Activated CD8-positive, alpha-beta memory T cell treated with anti-CD3 and anti-CD28 coated beads for 36 hours (primary cell): ENCODE measurements around the gene SLC19A1. TPM values are rescaled to one million over a fixed set of nuclear protein-coding genes. Genes with fewer than 3 reads are reported as not detected.

Experiments used
- CTCF ChIA-PET: fragments of 350-600 bp; sonication (Branson Sonifier 250); formaldehyde crosslinking; loops from one replicate; lab custom pipeline; 2021; ENCODE audit warnings: antibody characterized with exemption; lab: Charles Lee
- POLR2A ChIA-PET: fragments of 350-600 bp; sonication (Branson Sonifier 250); formaldehyde crosslinking; loops from one replicate; lab custom pipeline; 2021; ENCODE audit warnings: antibody characterized with exemption; lab: Charles Lee
- total RNA-seq, 2 experiments: library from RNA; stranded (reverse); gene quantifications; one replicate each; pipeline ENCODE4 v1.2.3, GENCODE V29; 2021

SLC19A1 gene
- total RNA-seq, 2 experiments from 2014 or later: 65.6 to 66.8 TPM

DNA sequence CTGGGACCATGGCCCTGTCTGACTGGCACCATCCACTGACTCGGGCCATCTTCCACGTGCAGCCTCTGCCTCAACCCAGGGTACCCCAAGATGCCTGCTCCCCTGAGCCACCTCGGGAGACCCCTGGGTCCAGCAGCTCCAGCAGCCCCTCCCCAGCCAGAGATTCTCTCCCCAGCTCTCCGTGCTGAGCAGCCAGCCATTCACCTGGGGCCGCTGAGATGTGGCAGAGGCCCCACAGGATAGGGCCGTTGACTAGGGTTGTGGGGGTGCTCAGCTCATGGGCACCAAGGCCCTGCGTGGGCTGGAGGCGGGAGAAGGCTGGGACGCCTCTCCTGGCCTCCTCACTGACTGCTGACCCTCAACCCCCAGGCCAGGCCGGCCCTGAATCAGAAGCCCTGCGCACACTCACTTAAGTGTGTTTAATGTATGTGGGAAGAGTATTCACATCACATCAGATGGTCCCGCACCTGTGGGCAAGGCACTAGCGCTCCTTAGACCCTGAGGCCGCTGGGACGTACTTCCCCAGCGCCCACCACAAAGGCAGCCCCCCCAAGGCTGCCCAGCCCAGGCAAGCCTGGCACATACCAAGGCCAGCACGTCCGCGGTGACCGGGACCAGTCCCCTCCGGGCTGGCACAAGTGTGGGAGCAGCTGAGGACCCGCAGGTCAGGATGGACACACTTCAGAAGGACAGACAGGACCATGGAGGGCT, 27.8 kb downstream of the SLC19A1 start:
- ChIA-PET CTCF (no interaction called here), POLR2A (no interaction called here)

DNA sequence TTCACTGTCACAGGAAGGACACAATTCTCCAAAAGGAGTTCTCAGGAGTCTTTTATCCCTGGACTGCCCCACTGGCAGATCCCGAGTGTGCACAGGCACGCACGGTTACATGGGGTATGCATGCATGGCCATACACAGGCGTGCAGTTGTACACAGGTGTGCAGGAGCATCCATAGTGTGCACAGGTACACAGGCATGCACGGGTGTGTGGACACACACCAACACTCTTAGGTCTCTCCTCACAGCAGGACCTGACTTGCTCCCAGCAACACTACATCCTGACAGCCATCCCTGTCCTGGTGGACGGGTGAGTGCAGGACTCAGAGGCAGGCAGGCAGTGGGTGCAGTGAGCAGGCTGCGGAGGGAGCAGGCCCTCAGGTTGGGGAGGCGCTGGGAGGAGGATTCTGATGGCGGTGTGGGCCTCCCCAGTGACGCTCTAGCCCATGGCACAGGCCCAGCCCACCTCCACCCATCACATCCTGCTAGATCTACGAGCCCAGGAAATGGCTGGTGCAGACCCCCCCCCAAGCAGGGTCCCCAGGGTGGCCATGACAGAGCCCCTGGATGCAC, 28.4 kb downstream of the SLC19A1 start:
- POLR2A ChIA-PET: no interaction called here
- CTCF ChIA-PET: no interaction called here

- CTCF ChIA-PET: interaction anchor here (1.5 kb wide), 1 partner anchor 12 kb away, joined by 3 read pairs; no protein-coding TSS in a partner anchor
- POLR2A ChIA-PET: no interaction called here
Observed at GRCh38 chr21:45513003-45513717, 29.1 kb downstream of the SLC19A1 start.

DNA sequence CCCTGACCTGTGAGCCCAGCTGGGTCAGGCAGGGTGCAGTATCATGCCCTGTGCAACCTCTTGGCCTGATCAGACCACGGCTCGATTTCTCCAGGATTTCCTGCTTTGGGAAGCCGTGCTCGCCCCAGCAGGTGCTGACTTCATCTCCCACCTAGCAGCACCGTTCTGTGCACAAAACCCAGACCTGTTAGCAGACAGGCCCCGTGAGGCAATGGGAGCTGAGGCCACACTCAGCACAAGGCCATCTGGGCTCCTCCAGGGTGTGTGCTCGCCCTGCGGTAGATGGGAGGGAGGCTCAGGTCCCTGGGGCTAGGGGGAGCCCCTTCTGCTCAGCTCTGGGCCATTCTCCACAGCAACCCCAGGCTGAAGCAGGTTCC, 29.6 kb downstream of the SLC19A1 start:
- ChIA-PET CTCF (interaction anchor here (1.5 kb wide), 1 partner anchor 11 kb away, joined by 3 read pairs; no protein-coding TSS in a partner anchor), POLR2A (no interaction called here)

- ChIA-PET POLR2A (no interaction called here), CTCF (interaction anchor here (1.5 kb wide), 1 partner anchor 10 kb away, joined by 3 read pairs; no protein-coding TSS in a partner anchor)
Observed at GRCh38 chr21:45511661-45512431, 30.4 kb downstream of the SLC19A1 start.

DNA sequence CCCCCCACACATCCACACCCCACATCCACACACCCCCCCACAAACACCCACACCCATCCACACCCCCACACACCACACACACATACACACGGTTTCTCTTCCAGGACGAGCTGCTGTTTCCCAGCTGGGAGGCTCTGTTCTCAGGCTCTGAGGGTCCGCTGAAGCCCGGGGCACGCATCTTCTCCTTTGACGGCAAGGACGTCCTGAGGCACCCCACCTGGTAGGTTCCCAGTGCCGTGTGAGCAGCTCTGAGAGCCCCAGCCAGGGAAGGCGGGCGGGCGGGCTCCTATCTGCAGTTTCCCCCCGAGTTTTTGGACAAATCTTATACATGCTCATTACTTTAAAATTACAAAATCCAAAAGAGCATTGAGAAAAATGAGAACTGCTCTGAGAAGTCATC, 31.2 kb downstream of the SLC19A1 start:
- CTCF ChIA-PET: no interaction called here

DNA sequence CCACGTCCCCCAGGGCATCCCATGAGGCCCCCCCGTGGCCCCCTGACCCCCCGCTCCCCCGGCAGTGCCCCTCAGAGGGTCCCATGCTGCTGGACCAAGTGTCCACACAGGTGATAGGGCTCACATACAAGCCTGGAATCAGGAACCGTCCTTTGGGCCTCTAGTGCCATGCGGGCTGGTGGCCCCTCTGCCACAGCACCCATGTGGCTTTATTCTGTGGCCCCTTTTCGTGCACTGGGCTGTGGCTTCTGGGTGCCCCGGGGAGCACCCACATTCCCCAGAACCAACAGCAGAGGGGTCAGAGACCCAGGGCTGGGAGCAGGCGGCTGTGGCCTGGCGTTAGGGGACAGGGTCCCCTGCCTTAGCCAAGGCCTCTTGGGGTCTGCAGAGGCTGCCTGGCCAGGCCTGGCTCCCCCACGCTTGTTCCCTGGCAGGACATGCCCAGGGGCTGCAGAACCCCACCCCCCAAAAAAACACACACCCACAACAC, 31.7 kb downstream of the SLC19A1 start:
- CTCF ChIA-PET: no interaction called here
- POLR2A ChIA-PET: no interaction called here

More for the DNA sequence above, 31.2 kb downstream of the SLC19A1 start:
- POLR2A ChIA-PET: no interaction called here

DNA sequence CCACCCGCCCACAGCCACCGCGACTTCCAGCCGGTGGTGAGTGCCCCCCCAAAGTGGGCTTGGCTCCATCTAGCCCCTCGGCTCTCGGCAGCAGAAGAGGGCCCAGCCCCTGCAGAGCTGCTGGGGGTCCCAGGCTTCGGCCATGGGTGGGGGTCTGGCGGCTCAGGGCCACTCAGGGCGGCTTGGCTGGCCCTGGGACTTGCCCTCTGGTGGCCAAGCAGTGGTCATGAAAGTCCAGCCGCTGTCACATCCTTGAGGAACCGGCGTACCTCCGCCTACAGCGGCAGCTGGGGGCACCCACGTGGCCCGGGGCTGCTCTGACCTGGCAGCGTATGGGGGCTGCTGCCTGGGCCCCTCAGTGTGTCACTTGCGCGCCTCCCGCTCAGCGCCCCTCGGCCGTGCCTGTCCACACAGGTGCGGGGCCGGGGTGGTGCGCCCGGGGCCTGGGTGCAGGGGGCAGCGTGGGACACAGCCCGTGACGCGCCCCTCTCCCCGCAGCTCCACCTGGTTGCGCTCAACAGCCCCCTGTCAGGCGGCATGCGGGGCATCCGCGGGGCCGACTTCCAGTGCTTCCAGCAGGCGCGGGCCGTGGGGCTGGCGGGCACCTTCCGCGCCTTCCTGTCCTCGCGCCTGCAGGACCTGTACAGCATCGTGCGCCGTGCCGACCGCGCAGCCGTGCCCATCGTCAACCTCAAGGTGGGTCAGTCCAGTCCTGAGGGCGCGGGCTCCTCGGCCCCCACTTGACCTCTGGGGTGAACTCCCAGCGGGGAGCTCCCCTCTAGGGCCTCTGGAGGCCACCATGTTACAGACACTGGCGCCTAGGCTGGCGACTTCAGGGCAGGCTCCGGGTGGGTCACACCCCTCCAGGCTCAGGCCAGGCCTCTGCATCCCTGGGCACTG, 32.4 kb downstream of the SLC19A1 start:
- CTCF ChIA-PET: no interaction called here

DNA sequence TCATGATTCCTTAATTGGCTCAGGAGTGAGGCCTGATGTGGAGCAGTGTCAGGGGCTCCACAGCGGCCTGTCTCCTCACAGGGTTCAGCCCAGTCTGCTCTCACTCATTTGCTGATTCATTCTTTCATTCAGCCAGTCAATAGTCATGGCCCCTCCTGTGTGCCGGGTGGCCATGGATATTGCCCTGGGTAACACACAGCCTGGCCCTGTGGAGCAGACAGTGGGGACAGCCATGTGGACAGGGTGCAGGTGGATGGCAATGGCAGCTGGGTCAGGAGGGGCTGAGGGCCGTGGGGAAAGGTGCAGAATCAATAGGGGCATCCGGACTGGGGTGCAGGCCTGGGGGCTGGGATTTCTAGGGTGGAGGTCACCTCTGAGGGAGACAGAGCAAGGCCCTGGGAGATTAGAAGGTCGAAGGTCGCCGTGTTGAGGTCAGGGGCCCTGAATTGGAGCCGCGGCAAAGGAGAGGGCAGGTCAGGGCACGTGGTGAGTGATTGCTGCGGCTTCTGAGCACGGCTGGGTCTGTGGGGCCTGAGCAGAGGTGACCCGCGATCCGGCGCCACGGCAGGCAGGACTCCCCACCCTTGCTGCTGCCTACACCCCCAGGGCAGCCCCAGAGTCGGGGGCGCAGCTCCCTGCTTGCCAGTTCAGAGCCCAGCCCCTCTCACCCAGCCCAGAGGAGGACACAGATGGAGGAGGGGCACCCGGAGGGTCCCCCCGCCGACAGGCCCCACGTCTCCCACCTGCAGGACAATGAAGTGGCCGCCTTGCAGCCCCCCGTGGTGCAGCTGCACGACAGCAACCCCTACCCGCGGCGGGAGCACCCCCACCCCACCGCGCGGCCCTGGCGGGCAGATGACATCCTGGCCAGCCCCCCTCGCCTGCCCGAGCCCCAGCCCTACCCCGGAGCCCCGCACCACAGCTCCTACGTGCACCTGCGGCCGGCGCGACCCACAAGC, 33.4 kb downstream of the SLC19A1 start:
- ChIA-PET CTCF (no interaction called here), POLR2A (no interaction called here)

More for the DNA sequence above, 32.4 kb downstream of the SLC19A1 start:
- POLR2A ChIA-PET: no interaction called here

- CTCF ChIA-PET: no interaction called here
Observed at GRCh38 chr21:45507888-45508508, 34.2 kb downstream of the SLC19A1 start.

GRCh38 chr21:45507523-45507875, 34.7 kb downstream of the SLC19A1 start:
- CTCF ChIA-PET: no interaction called here
- POLR2A ChIA-PET: no interaction called here

More at GRCh38 chr21:45507888-45508508, 34.2 kb downstream of the SLC19A1 start:
- POLR2A ChIA-PET: no interaction called here

GRCh38 chr21:45506836-45507522, 35.3 kb downstream of the SLC19A1 start:
- CTCF ChIA-PET: no interaction called here
- POLR2A ChIA-PET: no interaction called here

- CTCF ChIA-PET: no interaction called here
- POLR2A ChIA-PET: interaction anchor here (0.8 kb wide), 1 partner anchor 691 kb away, joined by 3 read pairs; no protein-coding TSS in a partner anchor
Observed at GRCh38 chr21:45506241-45506817, 35.9 kb downstream of the SLC19A1 start.

DNA sequence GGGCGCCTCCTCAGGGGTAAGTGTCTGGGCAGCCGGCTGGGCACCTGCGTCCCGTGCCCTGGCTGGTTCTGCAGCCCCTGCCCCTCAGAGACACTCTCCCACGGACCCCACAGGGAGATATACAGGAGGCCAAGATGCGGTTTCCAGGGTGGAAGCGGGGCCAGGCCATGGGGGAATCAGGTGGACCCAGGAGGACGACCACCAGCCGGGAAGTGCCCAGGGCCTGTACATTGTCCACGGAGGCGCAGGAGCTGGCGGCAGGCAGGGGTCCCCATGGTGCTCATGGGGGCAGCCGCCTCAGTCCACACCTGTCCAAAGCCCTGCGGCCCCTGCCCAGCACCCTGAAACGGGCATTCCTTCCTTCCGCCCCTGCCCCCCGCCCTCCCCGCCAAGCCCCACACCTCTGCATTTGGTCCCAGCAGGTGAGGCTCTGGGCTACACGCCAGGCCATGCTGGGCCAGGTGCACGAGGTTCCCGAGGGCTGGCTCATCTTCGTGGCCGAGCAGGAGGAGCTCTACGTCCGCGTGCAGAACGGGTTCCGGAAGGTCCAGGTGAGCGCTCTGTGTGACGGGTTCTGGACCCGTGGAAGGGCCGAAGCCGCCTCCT, 36.7 kb downstream of the SLC19A1 start:
- POLR2A ChIA-PET: interaction anchor here (0.8 kb wide), 1 partner anchor 691 kb away, joined by 3 read pairs; no protein-coding TSS in a partner anchor

DNA sequence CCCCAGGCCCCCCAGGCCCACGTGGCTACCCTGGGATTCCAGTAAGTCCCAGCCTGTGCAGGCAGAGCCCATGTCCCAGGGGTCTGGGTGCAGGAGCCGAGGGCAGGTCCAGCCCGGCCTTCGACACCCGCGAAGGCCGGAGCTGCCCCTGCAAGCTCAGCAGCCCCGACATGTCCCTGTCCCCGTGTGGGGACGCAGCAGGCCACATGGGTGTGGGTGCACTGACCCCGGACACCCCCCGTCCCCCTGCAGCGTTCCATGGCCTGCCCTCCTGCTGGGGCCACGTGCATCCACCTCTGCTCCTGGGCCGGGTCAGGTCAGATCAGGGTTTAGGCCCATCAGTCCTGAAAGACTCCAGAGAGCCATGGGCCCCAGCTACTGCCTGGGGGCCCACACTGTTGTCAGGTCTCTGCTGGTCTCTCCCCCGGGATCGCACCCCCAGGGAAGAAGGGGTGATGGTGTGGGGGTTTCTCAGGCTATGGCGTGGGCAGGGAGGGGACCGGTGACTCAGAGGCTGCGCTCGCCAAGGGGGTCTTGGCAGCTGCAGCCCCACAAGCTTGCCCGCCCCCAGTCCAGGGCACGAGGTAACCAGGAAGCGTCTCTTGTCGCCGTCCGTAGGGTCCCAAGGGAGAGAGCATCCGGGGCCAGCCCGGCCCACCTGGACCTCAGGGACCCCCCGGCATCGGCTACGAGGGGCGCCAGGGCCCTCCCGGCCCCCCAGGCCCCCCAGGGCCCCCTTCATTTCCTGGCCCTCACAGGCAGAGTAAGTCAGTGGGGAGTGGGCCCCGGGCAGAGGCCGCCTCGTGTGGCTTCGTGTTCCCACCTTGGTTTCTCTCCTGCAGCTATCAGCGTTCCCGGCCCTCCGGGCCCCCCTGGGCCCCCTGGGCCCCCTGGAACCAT, 37.5 kb downstream of the SLC19A1 start:
- POLR2A ChIA-PET: no interaction called here
- CTCF ChIA-PET: no interaction called here

More for the DNA sequence above, 36.7 kb downstream of the SLC19A1 start:
- CTCF ChIA-PET: no interaction called here
